HG02623 (cell line): ENCODE results near the gene NEUROD2.

Experiments
- ATAC-seq: cut with Tn5 transposase; IDR thresholded peaks from one replicate; pipeline ENCODE4 v1.9.1; 2021; ENCODE audit warnings: moderate library complexity; ENCODE audit not compliant: unreplicated experiment

The NEUROD2 gene

DNA sequence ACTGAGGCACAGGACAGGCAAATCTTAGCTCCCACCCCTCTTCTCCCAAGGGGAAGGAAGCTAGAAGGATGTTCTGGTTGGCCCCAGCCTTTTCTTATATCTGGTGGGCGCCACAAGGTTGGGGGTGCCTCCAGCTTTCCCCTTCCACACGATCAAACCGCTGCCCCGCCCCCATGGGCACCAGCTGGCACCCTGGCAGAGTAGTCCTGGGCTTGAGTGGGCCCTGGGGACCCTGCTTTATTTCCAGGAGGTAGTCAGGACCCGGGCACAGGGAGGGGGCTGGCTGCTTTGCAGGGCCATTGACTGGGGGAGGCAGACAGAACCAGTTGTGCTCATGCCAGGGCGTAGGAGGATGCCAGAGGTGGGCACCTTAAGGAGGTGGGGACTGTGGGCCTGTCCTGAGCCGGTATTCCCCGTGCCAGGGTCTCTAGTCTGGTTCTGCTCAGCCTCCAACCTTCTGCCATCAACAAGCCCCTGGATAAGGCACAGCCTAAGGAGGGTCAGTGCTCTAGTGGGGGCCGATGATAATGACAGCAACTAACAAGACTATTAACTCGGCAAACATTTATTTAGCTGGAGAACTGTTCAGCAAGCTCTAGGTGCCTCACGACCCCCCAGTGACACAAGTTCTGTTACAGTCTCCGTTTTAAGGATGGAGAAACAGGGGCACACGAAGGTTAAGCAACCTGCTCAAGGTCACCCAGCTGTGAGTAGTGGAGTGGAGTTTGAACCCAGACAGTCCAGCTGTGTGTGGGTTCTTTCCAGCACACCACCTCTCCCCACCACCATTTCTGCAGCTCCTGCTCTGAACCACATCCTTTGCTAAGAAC is 11.5 kb upstream of the NEUROD2 start:
- no peak for ATAC-seq

- ATAC-seq = no peak
Measured at GRCh38 chr17:39618246-39618913, 10.7 kb upstream of the NEUROD2 start.

- ATAC-seq = no peak
Measured at GRCh38 chr17:39617446-39618245, 9.9 kb upstream of the NEUROD2 start.

GRCh38 chr17:39617100-39617445 is 9.4 kb upstream of the NEUROD2 start:
- ATAC-seq = no peak

GRCh38 chr17:39615434-39615833 is 7.7 kb upstream of the NEUROD2 start:
- no peak for ATAC-seq

DNA sequence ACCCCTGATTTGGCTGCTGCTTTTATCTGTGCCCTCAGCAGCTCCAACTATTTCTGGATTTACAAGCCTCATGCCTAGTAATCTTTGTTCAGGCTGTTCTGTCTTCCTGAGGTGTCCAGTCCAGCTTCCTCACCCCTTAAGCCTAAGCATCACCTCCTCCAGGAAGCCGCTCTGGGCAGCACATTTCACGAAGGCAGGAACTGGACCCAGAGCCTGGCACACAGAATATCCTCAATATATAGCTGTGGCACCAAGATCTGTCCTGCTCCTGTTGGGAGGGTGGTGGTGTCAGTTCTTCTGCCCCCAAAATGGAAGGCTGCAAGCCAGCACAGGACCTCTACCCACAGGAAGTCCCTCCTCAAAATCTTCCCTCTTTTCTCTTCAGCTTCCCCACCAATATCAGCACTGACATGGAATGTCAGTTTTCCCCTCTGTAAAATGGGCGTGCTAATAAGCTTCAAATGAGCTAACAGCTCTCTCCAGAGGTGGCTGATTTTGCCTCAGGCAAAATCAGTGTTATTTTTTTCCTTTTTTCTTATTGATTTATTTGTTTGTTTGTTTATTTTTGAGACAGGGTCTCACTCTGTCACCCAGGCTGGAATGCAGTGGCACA is 6.9 kb upstream of the NEUROD2 start:
- no peak for ATAC-seq

DNA sequence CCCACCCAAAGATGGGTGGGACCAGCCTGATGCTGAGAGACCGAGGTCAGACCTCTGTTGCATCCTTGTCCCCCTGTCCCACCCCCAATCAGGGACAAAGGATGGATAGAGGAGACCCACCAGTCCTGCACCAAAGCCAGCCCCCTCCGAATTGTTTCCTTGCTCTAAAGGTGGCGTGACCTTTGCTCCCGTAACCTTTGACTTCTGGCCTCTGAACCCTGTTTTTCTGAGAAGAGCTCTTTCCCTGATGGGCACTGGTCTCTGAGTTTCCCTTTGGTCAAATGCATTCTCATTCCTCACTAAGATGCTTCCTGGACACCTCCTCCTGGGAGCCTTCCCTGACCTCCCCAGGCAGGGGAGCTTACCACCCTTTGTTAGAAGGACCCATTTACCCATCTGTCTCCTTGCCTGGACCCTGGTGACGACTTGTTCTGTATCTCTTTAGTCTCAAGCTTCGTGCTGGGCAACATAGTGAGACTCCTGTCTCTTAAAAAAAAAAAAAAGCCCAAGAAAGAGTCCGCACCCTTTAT is 5.3 kb upstream of the NEUROD2 start:
- ATAC-seq = no peak

- ATAC-seq = no peak
Measured at GRCh38 chr17:39612291-39612894, 4.7 kb upstream of the NEUROD2 start.

GRCh38 chr17:39611401-39612112 is 3.8 kb upstream of the NEUROD2 start:
- no peak for ATAC-seq

DNA sequence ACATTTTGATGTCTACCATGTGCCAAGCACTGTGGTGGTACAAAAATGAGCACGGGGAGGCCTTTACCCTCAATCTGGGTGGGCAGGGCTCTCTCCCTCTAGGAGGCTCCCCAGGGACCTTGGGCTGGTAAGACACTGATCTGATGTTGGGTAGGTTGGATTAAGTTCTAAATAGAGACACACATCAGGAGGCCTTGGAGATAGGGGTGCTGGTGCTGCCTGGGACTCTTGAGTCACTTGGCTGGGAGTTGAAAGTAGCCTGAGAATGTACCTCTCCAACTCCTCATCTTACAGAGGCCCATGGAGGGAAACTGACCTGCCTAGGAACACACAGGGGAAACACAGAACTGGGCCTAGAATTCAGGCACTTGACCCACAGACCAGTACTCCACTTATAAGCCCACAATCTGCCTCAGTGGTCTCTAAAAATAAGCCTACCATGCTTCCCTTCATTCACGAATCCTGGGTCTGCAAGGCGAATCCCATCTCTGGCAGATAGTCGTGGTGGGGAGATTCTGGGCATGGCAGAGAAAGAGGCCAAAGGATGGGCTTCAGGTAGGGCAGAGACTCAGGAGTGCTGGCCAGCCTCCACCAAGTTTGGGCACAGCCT is 1.8 kb upstream of the NEUROD2 start:
- no peak for ATAC-seq

- no peak for ATAC-seq
Measured at GRCh38 chr17:39608142-39608981, 642 bp upstream of the NEUROD2 start.

DNA sequence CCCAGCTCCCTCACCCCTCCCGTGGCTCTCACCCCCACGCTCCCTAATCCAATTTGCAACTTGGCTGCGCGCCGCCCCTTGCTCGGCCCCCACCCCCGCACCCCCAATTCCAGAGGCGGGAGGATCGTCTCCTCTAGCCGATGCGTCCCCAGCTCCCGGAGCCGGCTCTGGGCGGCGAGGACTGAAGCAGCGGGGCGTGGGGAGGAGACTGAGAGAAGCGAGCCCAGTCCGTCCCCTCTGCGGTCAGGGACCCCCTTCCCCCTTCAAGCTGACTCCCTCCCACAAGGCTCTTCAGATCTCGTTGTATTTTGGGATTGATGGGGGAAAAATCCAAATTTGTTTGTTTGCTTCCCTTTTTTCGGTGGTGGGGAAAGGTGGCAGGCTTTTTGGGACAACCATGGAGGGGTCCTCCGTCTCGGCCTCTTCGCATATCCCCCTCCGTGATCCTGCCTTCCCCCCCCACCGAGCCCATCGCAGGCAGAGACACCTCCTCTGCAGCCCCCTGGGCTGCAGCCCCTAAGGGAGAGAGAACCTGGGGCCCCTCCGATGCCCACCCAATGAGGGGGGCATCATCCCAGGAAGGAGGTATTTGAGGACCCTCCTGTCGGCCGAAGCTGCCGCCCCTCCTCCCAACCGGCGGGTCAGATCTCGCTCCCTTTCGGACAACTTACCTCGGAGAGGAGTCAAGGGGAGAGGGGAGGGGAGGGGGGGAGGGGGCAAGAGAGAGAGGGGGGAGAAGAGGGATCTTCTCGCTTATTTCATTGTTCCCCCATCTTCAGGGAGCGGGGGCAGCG is 466 bp downstream of the NEUROD2 start:
- no peak for ATAC-seq

GRCh38 chr17:39606434-39607056 is 1.2 kb downstream of the NEUROD2 start:
- ATAC-seq = no peak

DNA sequence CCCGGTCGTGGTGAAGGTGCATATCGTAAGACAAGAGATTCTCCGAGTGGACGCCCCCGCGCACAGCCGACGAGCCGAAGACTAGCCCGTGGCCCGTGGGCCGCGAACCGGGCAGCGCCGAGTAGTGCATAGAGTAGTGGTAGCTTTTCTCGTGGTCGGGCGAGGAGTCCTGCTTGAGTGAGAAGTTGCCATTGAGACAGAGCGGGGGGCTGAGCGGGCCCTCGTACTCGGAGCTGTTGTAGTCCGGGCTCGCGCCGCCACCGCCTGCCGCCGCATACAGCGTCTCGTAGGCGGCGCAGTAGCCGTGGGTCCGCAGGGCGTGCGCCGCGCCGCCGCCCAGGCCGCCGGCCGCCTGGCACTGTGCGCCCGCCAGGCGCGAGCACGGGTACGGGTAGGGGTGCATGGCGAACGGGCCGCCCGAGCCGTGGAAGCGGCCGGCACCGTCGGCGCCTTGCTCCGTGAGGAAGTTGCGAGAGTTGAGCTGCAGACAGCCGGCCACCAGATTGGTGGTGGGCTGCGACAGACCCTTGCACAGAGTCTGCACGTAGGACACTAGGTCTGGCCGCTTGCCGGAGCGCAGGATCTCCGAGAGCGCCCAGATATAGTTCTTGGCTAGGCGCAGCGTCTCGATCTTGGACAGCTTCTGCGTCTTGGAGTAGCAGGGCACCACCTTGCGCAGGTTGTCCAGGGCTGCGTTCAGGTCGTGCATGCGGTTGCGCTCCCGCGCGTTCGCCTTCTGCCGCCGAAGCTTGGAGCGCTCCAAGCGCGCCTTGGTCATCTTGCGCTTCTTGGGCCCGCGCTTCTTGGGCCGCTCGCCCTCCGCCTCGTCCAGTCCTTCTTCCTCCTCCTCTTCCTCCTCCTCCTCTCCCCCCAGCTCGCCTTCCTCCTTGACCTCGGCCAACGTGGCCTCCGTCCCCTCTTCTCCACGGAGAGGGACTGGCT is 2.0 kb downstream of the NEUROD2 start:
- ATAC-seq = no peak

DNA sequence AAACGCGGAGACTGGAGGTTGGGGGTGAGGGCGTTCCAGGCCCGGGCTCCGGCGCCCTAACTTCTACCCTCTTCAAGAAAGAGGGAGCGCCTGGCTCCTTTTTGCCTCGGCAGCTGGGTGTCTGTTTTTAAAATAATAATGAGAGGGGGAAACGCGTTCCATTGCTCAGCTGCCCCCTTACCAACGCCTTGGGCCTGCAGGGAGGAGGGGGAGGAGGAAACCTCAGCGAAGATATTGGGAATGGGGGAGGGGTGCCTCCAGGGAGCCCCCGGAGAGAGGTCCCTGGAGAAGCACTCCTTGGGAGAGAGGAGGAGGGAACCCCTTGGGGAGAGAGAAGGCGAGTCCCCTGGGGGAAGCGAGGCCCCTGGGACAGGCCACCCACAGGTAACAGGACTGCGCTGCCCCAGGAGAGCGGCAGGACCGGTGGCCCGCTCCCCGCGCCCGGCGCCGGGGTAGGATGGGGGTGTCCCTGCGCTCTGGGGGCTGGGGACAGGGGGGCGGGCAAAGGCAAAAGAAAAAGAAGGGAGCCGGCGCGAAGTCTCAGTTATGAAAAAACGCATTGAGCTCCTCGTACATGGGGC is 2.7 kb downstream of the NEUROD2 start:
- ATAC-seq = no peak
